Measurements from ENCODE around the gene GNS. TPM values are rescaled to one million over a fixed set of nuclear protein-coding genes. Genes with fewer than 3 reads are reported as not detected.

GNS gene
- polyA plus RNA-seq, 1 donor from 2014 or later, result 39.0 TPM

DNA sequence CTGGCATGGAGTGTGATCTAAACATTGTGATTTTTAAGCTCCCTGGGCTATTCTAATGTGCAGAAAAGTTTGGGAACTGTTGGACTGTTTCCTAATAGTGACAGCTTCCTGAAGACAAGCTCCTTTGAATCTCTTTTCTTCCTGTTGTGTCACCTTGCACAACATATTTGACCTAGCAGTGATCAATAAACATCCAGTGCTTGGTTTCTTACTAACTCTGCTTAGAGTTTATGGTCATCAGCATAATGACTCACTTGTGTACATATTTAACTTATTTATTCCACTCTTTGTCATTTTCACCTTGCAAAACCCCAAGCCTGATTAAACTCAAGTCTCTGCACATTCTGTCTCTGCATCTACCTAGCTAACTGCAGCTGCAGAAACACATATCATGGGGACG is 38.0 kb upstream of the GNS start:
- TF ChIP-seq, protein P1, sequence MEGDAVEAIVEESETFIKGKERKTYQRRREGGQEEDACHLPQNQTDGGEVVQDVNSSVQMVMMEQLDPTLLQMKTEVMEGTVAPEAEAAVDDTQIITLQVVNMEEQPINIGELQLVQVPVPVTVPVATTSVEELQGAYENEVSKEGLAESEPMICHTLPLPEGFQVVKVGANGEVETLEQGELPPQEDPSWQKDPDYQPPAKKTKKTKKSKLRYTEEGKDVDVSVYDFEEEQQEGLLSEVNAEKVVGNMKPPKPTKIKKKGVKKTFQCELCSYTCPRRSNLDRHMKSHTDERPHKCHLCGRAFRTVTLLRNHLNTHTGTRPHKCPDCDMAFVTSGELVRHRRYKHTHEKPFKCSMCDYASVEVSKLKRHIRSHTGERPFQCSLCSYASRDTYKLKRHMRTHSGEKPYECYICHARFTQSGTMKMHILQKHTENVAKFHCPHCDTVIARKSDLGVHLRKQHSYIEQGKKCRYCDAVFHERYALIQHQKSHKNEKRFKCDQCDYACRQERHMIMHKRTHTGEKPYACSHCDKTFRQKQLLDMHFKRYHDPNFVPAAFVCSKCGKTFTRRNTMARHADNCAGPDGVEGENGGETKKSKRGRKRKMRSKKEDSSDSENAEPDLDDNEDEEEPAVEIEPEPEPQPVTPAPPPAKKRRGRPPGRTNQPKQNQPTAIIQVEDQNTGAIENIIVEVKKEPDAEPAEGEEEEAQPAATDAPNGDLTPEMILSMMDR (IDR thresholded peaks at IDR 0.05; ENCODE audit: poor library complexity, severe bottlenecking), result no peak
- TF ChIP-seq SMC3 (conservative IDR thresholded peaks at IDR 0.05; ENCODE audit: poor library complexity), result no peak
- TF ChIP-seq MXI1 (conservative IDR thresholded peaks at IDR 0.05; ENCODE audit: poor library complexity, severe bottlenecking), result no peak
- TF ChIP-seq, protein P2, sequence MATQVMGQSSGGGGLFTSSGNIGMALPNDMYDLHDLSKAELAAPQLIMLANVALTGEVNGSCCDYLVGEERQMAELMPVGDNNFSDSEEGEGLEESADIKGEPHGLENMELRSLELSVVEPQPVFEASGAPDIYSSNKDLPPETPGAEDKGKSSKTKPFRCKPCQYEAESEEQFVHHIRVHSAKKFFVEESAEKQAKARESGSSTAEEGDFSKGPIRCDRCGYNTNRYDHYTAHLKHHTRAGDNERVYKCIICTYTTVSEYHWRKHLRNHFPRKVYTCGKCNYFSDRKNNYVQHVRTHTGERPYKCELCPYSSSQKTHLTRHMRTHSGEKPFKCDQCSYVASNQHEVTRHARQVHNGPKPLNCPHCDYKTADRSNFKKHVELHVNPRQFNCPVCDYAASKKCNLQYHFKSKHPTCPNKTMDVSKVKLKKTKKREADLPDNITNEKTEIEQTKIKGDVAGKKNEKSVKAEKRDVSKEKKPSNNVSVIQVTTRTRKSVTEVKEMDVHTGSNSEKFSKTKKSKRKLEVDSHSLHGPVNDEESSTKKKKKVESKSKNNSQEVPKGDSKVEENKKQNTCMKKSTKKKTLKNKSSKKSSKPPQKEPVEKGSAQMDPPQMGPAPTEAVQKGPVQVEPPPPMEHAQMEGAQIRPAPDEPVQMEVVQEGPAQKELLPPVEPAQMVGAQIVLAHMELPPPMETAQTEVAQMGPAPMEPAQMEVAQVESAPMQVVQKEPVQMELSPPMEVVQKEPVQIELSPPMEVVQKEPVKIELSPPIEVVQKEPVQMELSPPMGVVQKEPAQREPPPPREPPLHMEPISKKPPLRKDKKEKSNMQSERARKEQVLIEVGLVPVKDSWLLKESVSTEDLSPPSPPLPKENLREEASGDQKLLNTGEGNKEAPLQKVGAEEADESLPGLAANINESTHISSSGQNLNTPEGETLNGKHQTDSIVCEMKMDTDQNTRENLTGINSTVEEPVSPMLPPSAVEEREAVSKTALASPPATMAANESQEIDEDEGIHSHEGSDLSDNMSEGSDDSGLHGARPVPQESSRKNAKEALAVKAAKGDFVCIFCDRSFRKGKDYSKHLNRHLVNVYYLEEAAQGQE (IDR thresholded peaks at IDR 0.05; ENCODE audit: borderline replicate concordance), result no peak
- no peak for TF ChIP-seq TAF1 (IDR thresholded peaks at IDR 0.05; ENCODE audit: low read depth)
- no peak for TF ChIP-seq POLR2AphosphoS5 (IDR thresholded peaks at IDR 0.05)
- no peak for TF ChIP-seq EZH2 (IDR thresholded peaks at IDR 0.05; ENCODE audit: borderline replicate concordance, insufficient read depth, low read length, poor library complexity, severe bottlenecking)
- no peak for TF ChIP-seq EP300 (conservative IDR thresholded peaks at IDR 0.05; ENCODE audit: poor library complexity, severe bottlenecking)
- TF ChIP-seq RAD21 (conservative IDR thresholded peaks at IDR 0.05), result no peak

DNA sequence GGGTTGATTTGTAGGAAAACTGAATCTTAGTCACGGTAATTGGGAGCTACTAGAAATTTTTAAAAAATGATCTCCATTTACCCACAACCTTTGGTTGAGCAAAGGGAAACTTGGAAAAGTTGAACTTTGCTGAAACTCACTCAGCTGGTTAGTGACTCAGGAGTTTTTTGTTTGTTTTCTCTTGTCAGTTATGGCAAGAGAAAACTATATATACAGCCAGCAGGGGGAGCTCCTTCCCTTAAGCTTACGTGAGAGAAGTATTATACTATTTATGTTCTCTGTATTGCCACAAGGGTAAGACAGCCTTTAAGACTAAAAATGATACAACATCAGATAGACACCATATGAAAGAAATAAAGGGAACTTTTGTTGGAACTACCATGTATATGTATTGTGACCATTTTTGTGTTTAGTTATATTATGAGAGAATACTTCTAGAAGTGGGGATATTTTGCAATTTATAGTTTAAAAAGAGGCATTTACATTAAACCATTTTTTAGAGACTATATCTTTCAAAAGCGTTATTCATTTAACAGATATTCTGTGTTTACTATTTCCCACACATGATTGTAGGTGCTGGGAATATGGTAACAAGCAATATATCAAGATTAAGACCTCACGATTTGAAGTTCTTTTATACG is 37.1 kb upstream of the GNS start:
- Histone ChIP-seq H2AFZ (ENCODE audit: low read depth, low read length) (no peak overlapping the region), H3K9me2 (ENCODE audit: insufficient read depth, low read length) (no peaks in the 10 kb centered on the region), H3K27ac (ENCODE audit: low read length) (no peak overlapping the region), H3K9ac (ENCODE audit: low read length) (no peak overlapping the region), H4K20me1 (ENCODE audit: insufficient read depth) (no peaks in the 10 kb centered on the region), H3K4me3 (ENCODE audit: low read length) (no peak overlapping the region), H3K79me2 (replicated peaks; ENCODE audit: insufficient read depth, low read length) (no peaks in the 10 kb centered on the region), H3K36me3 (ENCODE audit: insufficient read depth, low read length) (no peaks in the 10 kb centered on the region), H3K4me2 (ENCODE audit: low read length) (no peak overlapping the region), H3K9me3 (ENCODE audit: low read length) (no peaks in the 10 kb centered on the region), H3K27me3 (ENCODE audit: insufficient read depth, low read depth, low read length) (no peaks in the 10 kb centered on the region), H3F3A (ENCODE audit: insufficient read depth, low read length, poor library complexity, severe bottlenecking) (no peaks in the 10 kb centered on the region)
- TF ChIP-seq SMC3 (conservative IDR thresholded peaks at IDR 0.05; ENCODE audit: poor library complexity) (peak; percentile 71), MXI1 (conservative IDR thresholded peaks at IDR 0.05; ENCODE audit: poor library complexity, severe bottlenecking) (no peak), RAD21 (conservative IDR thresholded peaks at IDR 0.05) (peak; percentile 76)
- TF ChIP-seq, protein P1 (IDR thresholded peaks at IDR 0.05; ENCODE audit: poor library complexity, severe bottlenecking), result peak; percentile 88

More for the DNA sequence above, 38.0 kb upstream of the GNS start:
- H3K4me2 ChIP-seq (ENCODE audit: low read length), result no peak overlapping the region
- H3K9me2 ChIP-seq (ENCODE audit: insufficient read depth, low read length), result no peaks in the 10 kb centered on the region
- H3K79me2 ChIP-seq (replicated peaks; ENCODE audit: insufficient read depth, low read length), result no peaks in the 10 kb centered on the region
- no peak overlapping the region for H3K4me3 ChIP-seq (ENCODE audit: low read length)
- no peaks in the 10 kb centered on the region for H4K20me1 ChIP-seq (ENCODE audit: insufficient read depth)
- no peaks in the 10 kb centered on the region for H3K36me3 ChIP-seq (ENCODE audit: insufficient read depth, low read length)
- no peaks in the 10 kb centered on the region for H3K27me3 ChIP-seq (ENCODE audit: insufficient read depth, low read depth, low read length)
- no peaks in the 10 kb centered on the region for H3F3A ChIP-seq (ENCODE audit: insufficient read depth, low read length, poor library complexity, severe bottlenecking)
- H2AFZ ChIP-seq (ENCODE audit: low read depth, low read length), result no peak overlapping the region
- no peak overlapping the region for H3K9ac ChIP-seq (ENCODE audit: low read length)
- no peak overlapping the region for H3K27ac ChIP-seq (ENCODE audit: low read length)
- no peaks in the 10 kb centered on the region for H3K9me3 ChIP-seq (ENCODE audit: low read length)
